GM20000 (cell line): ENCODE measurements around the gene STAT5B.

ENCODE experiments used
- DNase-seq: peaks from one replicate; pipeline ENCODE4 v3.0.0; 2012; ENCODE audit warnings: low spot score
- TF ChIP-seq, protein P1 (sequence below): IDR thresholded peaks from 2 replicates; pipeline ENCODE4 v1.5.1; 2012; ENCODE audit warnings: mild to moderate bottlenecking, control low read depth; ENCODE audit errors: extremely low read depth, missing control alignments

The STAT5B gene

GRCh38 chr17:42180922-42181850 lies 95.0 kb downstream of the STAT5B start, which contains the start of gene KCNH4:
TSS of gene KCNH4 (minus strand) at chr17:42181142. CDS start at chr17:42180945, 197 bp downstream.
- DNase-seq, result peak; percentile 96
- TF ChIP-seq, protein P1, sequence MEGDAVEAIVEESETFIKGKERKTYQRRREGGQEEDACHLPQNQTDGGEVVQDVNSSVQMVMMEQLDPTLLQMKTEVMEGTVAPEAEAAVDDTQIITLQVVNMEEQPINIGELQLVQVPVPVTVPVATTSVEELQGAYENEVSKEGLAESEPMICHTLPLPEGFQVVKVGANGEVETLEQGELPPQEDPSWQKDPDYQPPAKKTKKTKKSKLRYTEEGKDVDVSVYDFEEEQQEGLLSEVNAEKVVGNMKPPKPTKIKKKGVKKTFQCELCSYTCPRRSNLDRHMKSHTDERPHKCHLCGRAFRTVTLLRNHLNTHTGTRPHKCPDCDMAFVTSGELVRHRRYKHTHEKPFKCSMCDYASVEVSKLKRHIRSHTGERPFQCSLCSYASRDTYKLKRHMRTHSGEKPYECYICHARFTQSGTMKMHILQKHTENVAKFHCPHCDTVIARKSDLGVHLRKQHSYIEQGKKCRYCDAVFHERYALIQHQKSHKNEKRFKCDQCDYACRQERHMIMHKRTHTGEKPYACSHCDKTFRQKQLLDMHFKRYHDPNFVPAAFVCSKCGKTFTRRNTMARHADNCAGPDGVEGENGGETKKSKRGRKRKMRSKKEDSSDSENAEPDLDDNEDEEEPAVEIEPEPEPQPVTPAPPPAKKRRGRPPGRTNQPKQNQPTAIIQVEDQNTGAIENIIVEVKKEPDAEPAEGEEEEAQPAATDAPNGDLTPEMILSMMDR, result peak; percentile 66

DNA sequence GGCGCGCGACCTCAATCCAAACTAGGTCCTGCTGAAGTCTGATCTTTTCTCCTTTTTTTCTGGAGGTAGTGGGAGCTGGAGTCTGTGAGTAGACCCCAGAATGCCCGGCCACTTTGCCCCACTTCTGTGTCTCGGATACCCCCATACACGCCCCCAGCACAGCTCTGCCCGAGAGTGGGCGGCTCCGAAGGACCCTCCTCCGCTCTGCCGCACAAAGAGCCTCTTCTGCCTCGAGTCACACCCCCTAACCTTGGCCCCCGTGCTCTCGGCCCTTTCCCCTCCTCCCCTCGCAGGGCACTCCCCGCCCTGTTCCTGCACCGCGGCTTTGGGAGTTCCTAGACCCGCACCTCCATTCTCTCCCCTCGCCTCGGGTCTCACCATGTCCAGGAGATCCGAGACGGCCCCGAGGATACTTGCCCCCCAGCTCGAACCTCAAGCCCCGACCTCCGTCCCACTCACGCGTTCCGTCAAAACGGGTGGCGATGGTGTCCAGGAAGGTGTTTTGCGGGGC lies 95.7 kb downstream of the STAT5B start:
- TF ChIP-seq, protein P1, result no peak
- no peak for DNase-seq

DNA sequence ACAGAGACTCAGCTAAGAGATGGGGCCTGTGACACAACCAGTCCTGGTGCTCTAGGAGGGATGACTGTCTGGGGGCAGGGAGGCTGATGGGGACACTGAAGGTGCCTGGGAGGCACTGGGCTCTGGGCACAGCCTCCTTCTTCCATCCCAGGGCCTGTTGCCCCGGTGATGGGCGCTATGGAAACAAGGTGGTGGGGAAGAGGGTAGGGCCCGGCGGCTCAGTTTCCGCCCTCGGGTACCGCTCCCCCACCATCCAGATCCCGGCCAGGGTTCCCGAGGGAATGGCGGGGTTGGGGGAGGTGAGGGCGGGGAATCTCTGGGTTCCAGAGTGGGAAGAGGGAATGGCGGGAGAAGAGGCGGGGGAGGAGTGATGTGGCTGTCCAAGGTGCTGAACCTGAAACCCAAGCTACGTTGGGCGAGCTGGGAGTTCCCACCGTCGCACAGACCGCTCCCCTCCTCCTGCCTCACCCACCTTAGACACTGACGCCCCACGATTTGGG lies 96.2 kb downstream of the STAT5B start:
- TF ChIP-seq, protein P1, result no peak
- peak; percentile 60 for DNase-seq

- no peak for DNase-seq
- TF ChIP-seq, protein P1, result no peak
Observed at GRCh38 chr17:42179335-42179734, 96.9 kb downstream of the STAT5B start.

- TF ChIP-seq, protein P1, result no peak
- peak; percentile 72 for DNase-seq
Observed at GRCh38 chr17:42178817-42179216, 97.4 kb downstream of the STAT5B start.

- no peak for DNase-seq
Observed at GRCh38 chr17:42177684-42178083, 98.5 kb downstream of the STAT5B start.

More at GRCh38 chr17:42177684-42178083, 98.5 kb downstream of the STAT5B start:
- TF ChIP-seq, protein P1, result no peak
